ENCODE results near the gene IP6K2.

DNA sequence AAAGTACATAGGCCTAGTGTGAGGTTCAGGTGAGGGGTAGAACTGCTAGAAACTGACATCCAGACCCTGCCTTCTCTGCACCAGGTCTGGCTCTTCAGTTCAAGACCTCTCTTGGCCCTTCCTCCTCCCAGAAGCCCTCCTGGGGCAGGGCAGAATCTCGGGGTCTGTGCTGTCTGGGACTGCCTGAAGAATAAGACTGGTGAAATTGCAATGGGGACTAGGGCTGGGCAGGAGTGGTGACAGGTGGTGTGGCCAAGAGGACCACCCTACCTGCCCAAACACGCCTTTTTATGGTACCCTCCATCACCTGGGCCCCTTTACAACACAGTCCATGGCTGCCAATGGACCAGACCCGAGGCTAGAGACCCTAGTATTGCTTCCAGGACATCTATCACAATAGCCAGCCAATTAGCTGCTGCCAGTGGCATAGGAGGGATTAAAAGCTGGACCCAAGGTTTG is 29.8 kb downstream of the IP6K2 start:
- TF ChIP-seq, protein P1, sequence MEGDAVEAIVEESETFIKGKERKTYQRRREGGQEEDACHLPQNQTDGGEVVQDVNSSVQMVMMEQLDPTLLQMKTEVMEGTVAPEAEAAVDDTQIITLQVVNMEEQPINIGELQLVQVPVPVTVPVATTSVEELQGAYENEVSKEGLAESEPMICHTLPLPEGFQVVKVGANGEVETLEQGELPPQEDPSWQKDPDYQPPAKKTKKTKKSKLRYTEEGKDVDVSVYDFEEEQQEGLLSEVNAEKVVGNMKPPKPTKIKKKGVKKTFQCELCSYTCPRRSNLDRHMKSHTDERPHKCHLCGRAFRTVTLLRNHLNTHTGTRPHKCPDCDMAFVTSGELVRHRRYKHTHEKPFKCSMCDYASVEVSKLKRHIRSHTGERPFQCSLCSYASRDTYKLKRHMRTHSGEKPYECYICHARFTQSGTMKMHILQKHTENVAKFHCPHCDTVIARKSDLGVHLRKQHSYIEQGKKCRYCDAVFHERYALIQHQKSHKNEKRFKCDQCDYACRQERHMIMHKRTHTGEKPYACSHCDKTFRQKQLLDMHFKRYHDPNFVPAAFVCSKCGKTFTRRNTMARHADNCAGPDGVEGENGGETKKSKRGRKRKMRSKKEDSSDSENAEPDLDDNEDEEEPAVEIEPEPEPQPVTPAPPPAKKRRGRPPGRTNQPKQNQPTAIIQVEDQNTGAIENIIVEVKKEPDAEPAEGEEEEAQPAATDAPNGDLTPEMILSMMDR (IDR thresholded peaks at IDR 0.05) = no peak
- no peak for TF ChIP-seq ZFX (IDR thresholded peaks at IDR 0.05; ENCODE audit: borderline replicate concordance)

All from 22Rv1 (cell line).